AML-193 (cell line): ENCODE results near the gene POLR1A.

Source experiments
- DNase-seq, 2 experiments: peaks; one replicate each; lab custom pipeline; 2025; lab: John Stamatoyannopoulos, UW

Gene POLR1A

DNA sequence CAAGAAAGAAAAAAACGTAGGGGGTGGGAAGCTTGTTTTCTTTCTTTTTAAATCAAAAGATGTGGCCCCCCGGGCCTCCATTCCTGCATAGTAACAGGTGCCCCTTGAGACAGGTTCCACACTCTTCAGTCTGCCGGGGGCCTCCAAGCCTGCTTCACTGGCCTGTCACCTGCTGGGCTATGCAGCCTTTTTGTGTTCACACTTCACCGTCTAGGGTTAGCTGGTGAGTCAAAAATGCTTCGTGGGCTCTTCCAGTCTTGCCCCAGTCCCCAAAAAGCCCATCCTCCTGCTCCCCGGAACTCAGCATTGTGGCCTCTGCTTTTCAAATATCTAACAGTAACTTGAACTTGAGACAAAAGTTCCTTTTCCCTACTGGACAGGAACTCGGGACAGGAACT, 67.9 kb downstream of the POLR1A start:
- no peak for DNase-seq

DNA sequence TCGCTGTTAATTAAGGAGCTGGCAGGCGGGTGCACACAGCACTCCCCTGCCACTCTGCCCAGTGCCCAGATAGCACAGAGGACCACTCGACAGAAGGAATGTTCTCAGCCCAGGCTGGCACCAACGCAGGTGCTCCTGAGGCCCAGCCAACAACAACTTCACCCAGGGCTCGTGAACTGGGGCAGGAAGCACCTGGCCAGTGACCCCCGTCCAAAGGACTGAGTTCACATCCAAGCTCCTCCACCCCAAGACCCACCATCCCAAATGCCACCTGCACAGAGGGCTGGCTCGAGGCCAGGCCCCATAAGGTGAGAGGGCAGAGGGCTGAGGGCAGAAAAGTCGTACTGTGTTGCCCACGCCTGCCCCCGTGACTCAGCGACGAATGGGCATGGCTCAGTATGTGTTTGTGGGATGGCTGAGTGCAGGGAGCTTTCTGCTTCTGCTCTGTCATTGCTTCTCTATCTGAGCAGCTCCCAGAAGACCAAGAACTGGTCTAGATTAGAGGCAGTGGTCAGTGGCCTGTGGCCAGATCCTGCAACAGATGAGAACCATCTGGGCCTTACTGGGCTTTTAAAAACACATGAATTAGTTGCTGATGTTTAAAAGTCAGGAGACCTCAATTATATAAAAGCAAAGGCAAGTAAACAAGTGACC, 68.4 kb downstream of the POLR1A start:
- DNase-seq, result no peak

DNA sequence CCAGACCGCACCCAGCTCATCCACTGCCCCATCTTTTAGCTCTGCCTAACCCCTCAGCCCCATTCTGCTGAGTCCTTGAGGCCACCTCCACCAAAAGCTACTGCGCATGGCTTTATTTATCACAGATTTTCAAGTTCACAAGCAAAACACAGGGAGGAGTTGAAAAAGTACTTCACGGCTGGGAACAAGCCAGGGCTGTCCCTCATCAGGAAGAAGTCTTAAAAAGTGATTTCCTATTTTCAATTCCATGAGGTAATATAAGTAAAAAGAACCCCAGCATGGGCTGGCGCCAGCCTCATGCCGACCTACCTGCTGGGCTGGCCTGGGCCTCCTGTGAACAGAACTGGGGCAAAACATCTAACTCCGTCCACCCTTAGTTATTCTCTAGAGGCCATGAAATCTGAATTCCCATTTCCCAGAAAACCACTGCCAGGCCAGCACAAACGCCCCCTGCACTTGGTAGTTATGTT, 69.0 kb downstream of the POLR1A start:
- no peak for DNase-seq

DNA sequence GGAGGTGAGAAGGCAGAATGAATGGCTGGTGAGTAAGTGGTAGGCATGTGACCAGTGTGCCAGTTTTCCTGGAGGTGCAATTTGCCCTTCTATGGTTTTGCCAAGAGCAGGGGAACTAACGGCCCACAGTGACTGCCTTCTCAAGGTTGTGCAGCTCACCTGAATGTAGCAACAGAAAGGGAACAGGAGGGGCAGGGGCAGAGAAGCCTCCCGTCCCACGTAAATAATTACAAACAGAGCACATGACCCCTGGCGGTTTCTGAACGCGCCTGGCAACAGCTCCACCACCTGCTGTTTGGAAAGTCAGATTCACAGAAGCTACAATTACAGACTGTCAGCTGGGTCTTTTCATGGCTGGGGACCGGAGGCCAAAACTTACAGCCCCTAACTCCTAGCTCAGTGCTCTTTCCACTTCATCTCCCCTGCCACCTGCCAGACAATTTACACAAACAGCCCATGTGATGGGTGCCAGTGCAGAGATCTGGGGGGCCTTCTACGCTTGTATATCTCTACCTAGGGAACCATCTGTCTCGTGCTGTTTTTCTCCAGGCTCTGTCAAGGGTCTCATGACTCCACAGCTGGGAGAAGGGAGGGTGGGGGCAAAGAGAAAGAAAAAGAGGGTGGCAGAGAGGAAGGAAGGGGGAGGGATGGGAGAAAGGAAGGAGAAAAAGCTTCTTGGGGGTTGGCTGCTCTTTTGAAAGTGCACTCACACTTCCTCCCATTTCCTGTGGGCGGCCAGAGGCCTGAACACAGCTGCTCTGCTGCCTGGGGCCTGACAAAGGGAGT, 69.6 kb downstream of the POLR1A start:
- DNase-seq, result peak; percentile 81 to 87

DNA sequence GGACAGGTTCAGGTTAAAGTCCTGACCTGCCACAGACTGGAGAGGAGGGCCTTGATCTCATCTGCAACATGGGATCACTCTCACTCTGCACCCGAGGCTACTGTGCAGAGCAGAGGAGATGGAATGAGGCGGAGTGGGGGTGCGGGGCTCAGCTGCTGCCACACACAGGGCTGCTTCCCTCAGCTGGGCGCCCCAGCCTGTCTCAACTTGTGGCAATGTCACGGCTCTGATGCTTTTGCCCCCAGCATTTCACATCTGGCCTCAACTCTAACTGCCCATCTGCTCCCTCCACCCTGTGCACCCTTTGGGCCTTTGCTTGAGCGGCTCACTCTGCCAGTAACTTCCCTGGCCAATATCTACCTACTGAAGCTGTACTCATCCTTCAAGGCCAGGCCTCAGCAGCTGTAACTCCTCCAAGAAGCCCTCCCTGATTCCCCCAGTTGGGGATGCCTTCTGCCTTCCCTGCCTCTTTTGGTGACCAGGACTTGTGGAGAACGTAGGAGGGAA, 70.3 kb downstream of the POLR1A start:
- DNase-seq, result no peak

- no peak for DNase-seq
Observed at GRCh38 chr2:86033751-86034692, 71.7 kb downstream of the POLR1A start.

DNA sequence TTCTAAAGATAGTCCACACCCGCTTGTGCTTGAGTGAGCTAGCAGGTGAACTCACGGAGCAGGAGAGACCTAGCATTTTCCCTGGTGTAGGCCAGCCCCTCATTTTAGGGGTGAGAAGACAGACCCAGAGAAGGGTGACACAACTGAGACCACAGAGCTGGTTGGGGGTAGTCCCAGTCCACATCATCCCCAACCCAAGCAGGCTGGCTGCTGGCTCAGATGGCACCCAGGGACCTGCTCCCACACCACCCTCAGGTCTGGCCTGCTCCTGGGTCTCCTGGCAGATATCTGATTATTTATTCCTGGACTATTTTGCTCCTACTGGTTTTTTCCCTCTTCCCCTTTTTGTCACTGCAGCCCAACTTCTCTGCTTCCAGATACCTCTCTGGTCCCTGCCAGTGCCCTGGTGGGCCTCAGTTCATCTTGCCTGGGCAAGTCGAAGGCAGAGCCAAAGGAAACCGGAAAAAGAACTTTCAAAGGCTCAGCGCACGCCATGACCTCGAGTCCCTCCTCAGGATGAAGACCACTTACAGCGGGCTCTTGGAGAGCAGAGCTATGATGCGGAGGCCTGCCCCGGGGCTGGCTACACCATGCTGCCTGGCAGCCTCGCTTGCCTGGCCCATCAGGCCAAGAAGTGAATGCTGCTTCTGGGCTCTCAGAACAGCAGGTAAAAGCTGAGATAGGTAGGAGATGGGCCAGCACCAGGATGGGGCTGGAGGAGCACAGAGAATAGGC, 72.7 kb downstream of the POLR1A start:
- DNase-seq, result no peak

GRCh38 chr2:86031606-86032005, 74.1 kb downstream of the POLR1A start:
- no peak for DNase-seq

DNA sequence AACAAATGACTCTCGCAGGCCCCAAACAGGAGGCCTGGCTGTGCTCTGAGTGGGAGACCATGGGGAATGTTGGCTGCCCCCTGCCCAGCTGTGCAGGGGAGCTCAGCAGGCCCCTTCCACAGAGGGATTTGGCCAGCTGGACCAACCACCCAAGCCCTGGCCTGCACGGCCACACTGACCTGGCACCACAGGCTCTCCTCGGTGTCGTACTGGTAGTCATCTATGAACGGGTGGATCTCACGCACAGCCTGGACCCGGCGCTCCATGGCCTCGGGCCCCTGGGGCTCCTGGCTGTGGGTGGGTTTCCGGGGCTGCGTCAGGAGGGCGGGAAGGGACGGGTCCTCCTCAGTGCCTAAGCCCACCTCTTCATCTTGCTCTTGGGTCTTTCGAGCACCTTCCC, 74.5 kb downstream of the POLR1A start:
- DNase-seq, result no peak

- no peak for DNase-seq
Observed at GRCh38 chr2:86029873-86030272, 75.8 kb downstream of the POLR1A start.

DNA sequence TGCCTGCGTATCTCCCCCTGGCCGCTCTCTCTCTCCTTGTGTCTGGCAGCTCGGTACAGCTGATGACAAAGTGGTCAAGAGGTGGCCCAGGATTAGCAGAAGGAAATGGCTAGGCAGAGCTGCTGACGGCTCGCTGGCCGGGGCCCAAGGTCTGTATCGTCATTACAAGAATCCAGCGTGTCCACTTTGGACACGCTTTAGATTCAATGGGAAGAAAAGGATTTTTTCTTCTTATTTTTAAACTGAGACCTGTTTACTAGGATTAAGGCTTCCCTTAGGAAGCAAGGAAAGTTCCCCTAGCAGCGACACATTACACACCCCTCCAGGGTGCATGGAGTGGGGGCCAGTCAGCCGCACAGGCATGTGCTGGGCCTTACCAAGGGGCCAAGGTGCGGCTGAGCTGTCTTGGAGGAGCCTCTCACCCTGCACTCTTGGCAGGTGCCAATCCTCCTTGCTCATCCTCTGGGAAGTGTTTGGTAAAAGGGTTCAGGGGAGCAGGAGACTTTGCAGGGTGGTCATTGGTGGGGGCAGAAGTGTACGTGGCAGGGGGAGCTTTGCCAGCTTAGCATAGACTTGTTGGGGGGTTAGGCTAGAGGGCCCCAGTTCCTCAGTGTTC, 76.8 kb downstream of the POLR1A start:
- DNase-seq, result no peak

- no peak for DNase-seq
Observed at GRCh38 chr2:86027922-86028765, 77.5 kb downstream of the POLR1A start.

DNA sequence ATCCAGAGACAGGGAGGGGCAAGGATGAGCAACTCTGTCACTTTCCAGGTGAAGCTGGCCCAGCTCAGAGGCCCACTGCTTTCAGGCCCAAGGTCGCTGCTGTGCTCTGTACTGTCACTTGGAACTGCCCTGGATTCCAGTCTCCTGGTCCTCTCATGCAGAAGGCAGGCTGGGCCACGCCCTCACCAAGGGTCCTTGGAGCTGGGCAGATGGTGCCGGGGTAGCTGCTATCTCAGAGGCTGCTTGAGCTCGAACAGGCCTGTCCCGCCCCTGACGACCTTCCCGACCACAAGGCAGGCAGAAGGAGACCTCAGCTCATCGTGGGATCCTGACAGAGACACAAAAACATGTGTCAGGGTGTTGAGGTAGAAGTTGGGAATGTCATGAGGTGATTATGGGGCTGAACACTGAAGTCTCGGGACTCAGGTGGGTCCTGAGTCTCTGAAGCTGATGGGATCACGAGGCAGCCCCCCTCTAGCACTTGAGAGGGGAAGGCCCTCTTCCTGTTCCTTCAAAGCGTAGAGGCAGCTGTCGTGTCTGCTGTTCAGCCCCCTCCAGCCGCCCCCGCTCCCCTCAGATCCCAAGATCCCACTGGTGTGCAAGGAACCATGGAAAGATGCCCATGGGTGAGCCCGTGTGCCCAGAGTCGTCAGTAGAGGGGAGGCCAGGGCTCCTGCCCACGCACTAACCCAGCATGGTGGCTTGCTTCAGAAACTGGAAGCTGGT, 78.3 kb downstream of the POLR1A start:
- no peak for DNase-seq

DNA sequence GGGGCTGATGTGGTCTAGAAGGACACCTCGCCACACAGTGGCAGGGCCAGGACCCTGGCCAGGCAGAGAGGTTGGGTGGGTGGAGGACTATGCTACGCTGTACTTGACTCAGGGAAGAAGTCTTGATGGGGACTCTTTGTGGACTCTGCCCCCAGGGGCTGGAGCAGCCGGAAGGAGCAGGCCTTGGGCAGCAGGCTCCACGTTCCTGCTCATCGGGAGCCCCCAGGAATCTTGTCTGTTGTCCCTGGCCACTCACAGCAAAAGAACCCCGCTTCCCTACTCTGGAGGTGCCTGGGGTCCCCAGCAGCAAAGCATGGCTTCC, 79.0 kb downstream of the POLR1A start:
- DNase-seq, result no peak

DNA sequence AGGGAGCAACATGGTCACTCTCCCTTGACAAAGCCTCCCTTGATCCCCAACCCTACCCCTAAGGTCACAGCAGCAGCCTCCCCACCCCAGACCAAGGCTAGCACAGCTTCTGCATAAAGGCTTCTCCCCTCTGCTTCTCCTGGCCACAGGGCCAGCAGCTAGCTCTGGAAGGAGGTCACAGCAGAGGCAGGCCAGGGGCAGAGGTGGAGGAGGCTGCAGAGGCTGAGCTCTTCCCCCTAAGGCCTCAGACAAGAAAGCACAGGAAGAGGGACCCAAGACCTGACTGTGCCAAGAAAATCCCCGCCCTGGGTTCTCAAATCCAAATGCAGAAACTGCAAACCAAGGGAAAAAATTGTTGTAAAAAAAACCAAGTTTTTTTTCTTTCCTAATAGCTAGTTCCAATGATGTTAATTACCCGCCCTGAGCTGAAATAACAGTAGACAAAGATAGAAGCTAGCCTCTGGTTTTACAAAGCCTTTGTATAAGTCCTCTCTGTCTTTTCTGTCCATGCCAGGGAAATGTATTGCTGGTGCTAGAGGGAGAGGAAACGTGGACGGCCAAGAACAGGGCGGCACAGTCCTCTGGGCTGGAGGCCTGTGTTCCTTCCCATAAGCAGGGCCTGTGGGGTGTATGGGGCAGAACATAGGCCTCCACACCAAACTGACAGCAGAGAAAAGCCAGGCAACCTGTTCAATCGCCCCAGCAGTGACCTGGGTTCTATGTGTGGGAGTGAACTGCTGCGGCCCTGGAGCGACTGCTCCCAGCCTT, 79.5 kb downstream of the POLR1A start:
- no peak for DNase-seq

GRCh38 chr2:86025229-86025820, 80.4 kb downstream of the POLR1A start:
- DNase-seq, result no peak

- DNase-seq, result no peak
Observed at GRCh38 chr2:86023366-86023712, 82.3 kb downstream of the POLR1A start.

- no peak for DNase-seq
Observed at GRCh38 chr2:86022661-86023365, 82.9 kb downstream of the POLR1A start.
